Midbrain (tissue), 1 donor: ENCODE data around the gene PHF10.

Experiments
- DNase-seq: peaks from one replicate; lab custom pipeline; 2025; lab: John Stamatoyannopoulos, UW

The PHF10 gene

GRCh38 chr6:169723200-169723909, 945 bp downstream of the PHF10 start:
- DNase-seq = peak; percentile 68

DNA sequence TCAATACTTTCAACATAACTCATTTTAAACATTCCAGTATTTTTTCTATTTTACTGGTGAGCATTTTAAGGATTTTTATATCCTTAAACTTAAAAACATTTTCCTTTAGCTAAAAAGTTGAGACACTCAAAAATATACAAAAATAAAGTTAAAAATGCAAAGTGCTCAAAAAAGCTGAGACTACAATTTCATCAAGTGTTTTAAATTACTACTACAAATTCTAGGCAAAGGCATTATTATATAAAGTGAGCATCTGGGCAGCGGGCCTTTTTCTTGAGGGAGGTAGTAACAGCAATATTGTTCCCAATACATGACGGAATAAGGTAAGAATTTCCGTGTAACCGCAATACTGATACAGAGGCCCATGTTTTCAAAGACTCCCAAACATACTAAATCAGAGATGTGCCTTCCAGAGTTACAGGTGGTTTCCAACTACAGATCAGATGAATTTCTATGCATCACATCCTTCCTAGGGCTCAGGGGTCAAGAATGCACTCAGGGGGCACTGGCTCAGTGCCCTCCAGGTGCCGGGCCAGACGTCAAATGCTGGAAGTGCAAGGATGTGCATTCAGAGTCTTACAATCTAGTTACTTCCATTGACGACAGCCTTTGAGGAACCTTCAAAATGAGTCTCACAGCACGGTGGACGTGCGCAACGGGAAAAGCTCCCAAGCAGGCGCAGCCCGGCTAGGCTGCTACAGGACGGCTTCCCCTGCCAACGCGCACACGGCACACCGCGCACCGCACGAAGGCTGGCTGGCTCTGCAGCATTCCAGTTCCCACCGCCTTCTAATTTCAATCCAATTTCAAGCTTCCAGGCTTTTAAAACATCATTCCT, 1.7 kb downstream of the PHF10 start:
- peak; percentile 55 for DNase-seq

DNA sequence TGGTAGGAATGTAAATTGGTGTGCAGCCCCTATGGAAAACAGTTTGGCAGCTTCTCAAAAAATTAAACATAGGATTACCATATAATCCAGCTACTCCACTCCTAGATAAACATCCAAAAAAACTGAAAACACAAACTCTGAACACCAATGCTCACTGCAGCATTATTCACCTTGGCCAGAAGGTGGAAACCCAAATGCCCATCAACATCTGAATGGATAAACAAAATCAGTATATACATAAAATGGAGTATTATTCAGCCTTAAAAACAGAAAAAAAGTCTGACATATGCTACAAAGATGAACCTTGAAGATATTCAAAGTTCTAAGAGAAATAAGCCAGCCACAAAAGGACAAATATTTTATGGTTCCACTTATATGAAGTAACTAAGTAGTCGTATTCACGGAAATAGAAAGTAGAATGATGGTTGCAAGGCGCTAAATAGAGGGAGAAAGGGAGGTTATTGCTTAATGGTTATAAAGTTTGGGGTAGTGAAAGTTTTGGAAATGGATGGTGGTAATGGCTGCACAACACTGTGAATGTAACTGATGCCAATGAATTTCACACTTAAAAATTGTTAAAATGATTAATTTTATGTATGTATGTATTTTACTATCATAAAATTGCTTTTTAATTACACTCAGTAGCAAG, 4.0 kb downstream of the PHF10 start:
- DNase-seq = no peak

- DNase-seq = no peak
Measured at GRCh38 chr6:169719117-169719516, 5.2 kb downstream of the PHF10 start.

DNA sequence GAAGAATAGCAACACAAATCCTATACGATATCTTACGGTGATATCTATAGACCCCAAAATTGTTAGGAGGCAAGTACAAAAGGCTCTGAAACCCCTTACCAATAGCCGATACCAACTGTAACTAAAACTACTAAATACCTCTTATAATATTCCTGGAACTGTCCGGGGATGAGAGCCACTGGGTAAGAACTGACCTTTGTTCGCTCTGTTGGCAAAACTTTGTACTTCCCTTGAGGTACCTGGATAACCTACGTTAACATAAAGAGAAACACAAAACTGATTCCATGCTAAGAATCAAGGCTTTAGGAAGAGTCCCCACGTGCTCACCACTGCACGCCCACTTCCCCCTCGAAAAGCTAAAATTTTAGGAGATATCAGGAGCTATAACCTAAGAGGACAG, 9.7 kb downstream of the PHF10 start:
- DNase-seq = no peak

DNA sequence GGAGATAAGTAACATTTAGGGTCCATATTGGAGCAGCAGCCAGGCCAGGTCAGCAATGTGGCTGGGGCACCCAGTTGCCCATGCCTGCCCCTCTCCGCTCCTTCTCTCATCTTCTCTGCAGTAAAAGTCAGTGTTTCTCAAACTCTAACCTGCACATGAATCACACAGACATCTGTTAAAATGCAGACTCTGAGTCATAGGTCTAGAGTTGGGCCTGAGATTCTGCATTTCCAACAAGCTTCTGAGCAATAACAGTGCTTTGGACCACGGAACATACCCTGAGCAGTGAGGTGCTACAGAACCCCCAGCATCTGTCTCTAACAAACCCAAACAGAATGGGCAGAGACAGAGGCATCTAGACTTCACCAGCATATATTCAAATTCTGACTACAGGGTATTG, 10.1 kb downstream of the PHF10 start:
- no peak for DNase-seq

GRCh38 chr6:169710009-169710408, 14.3 kb downstream of the PHF10 start:
- DNase-seq = no peak

DNA sequence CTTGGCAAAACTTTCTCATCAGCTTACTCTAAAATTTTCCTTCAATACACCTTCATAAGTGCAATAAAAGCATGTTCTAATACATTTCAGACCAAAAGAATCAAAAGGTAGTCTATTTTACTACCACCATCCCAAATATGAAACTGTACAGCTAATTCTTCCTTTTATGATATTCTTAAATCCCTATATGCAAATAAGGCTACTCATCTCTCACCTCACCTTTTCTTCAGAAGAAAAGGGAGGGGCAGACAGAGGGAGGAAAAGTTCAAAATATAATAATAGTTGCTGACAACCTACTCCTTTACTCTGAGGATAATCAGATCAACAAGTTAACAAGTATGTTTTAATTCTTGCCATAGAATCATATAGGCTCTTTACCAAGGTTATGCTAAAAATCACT, 15.0 kb downstream of the PHF10 start:
- DNase-seq = no peak

GRCh38 chr6:169707772-169708171, 16.5 kb downstream of the PHF10 start:
- no peak for DNase-seq

- DNase-seq = no peak
Measured at GRCh38 chr6:169702840-169703246, 21.5 kb downstream of the PHF10 start.

DNA sequence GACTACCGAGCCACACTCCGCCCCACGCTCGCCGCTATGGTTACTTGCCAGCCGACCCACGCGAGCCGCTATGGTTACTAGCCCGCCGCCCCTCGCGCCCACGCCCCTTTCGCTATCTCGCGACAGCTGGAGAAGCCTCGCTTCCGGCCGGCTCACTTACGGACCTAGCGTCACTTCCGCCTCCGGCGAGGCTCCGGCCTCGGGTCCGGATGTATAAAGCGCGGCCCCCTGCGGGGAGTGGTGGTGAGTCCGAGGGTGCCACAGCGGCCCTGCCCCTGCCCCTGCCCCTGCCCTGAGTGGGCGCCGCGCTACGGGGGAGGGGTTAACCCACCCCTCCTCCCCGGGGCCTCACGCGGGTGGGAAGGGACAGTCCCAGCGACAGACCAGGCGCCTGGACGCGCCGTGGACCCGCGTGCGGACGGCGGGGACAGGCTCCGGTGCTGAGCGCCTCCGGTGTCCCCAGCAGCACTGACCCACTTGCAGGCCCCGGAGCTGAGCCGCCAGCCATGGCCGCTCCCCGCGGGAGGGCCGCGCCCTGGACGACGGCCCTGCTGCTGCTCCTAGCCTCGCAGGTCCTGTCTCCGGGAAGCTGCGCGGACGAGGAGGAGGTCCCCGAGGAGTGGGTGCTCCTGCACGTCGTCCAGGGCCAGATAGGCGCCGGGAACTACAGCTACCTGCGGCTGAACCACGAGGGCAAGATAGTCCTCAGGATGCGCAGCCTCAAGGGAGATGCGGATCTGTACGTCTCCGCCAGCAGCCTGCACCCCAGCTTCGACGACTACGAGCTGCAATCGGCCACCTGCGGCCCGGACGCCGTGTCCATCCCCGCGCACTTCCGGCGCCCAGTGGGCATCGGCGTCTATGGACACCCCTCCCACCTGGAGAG, 22.1 kb downstream of the PHF10 start, which contains the start of the genes C6orf120 and WDR27:
Gene C6orf120, plus strand, starts transcription at position 173 of the 886 bp plus-strand sequence. Its CDS starts 334 bp downstream, at position 507.
Gene WDR27, minus strand, starts transcription at position 76 of the 886 bp plus-strand sequence. CDS start 13,024 bp downstream, outside the sequence.
- peak; percentile 93 for DNase-seq

DNA sequence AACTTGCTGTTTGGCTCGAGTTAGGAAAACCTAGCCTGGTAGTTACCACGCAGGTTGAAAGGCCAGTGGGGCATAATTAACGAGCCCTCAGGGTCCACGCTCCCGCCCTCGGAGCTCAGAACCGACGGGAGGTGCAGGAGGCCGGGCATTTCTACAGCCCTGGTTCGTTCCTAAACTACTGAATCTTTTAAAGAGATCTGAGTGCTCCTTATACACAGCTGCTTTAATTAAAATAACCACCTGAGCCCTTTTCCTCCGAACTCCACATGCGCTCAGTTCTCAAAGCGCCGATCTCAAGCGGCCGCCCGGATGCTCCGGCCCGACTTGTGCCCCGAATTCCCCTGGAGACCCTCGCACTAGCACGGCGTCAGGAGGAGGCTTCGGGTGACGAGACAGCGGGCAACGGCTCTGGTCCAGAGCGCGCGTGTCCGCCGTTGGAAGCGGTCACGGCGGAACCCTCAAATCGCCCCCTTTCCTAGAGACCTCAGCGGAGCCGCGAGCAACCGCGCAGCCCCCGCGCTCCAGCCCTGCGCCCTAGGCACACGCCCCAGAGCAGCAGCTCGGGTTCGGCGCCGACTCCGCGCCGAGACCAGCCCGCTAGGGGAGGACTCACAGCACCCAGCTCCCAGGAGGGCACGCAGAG, 22.9 kb downstream of the PHF10 start:
- DNase-seq = peak; percentile 60

DNA sequence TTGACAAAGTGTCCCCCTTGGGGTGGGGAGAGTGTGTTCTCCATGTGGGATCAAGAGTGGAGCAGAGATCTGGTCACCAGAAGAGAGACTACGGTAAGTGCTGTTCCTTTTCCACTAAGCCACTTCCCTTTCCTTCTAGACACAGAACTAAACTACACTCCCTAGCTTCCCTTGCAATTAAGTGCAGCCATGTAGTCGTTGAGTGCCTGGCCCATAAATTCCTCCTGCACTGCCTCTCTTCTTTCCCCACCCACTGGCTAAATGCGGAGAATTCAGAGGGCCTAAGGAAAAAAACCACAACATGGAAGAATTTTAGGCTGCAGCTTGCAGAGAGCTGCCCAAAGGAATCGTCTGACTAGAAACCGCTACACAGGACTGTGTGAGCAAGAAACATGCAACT, 24.0 kb downstream of the PHF10 start:
- DNase-seq = no peak

DNA sequence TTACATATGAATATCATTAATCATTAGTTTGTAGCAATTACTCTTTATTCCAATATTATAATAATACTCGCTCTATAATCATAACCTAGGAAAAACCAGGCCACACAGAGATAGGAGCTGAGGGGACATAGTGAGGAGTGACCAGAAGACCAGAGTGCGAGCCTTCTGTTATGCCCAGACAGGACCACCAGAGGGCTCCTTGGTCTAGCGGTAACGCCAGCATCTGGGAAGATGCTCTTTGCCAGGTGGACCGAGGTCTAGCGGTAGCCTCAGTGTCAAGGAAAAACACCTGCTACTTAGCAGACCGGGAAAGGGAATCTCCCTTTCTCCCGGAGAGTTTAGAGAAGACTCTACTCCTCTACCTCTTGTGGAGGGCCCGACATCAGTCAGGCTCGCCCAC, 27.2 kb downstream of the PHF10 start:
- DNase-seq = peak; percentile 2

DNA sequence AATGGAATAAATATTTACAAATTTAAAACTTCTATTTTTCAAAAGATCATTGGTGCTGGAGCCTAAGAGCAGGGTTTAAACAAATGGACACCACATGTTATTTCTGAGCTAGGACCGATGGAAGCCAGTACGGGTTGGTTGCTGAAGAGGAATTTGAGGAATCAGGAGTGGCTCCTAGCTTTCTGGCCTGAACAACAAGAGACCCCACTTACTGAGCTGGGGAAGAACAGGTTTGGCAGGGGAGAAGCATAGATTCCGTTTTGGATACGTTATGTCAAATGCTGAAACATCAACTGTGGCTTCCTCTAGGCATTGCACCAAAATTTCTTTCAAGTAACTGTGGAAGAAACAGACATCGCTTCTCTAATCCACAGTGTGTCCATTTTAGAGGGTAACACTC, 29.2 kb downstream of the PHF10 start:
- no peak for DNase-seq

GRCh38 chr6:169692516-169692915, 31.8 kb downstream of the PHF10 start:
- no peak for DNase-seq

GRCh38 chr6:169691260-169691659, 33.0 kb downstream of the PHF10 start:
- DNase-seq = no peak

DNA sequence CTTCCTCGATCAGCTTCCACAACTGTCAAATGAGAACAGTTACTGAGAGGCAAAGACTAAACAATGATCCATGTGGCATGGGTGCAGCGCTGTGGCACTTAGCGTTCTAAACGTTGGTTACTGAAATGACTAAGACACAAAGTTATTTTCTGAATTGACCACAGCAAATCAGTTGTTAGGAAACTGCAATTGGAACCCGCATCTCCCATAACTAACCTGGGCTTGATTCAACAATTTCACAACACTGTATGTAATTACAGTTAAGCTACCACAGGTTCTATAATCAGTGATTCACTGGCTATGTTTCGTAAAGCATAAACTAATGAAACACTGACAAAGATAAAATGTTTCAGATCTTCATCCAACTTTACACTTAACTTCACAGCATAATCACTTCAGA, 35.0 kb downstream of the PHF10 start:
- no peak for DNase-seq

- no peak for DNase-seq
Measured at GRCh38 chr6:169685860-169686259, 38.4 kb downstream of the PHF10 start.

DNA sequence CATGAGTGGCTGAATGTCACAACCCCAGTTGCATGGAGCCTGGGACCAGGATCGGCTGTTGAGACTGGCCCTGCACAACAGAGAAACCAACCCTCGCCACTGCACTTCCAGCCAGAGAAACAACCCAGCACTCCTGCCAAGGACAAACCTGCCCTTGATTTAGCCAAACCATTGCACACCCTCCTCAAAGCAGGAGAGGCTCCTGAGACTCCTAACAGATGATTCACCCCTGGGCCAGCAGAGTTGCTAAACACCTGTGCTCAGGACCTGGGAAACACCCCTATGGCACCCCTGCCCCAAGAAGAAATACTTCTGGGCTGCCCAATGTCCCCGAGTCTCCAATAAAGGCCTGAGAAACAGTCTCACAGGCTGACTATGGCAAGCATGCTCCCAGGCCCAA, 40.2 kb downstream of the PHF10 start:
- DNase-seq = no peak

DNA sequence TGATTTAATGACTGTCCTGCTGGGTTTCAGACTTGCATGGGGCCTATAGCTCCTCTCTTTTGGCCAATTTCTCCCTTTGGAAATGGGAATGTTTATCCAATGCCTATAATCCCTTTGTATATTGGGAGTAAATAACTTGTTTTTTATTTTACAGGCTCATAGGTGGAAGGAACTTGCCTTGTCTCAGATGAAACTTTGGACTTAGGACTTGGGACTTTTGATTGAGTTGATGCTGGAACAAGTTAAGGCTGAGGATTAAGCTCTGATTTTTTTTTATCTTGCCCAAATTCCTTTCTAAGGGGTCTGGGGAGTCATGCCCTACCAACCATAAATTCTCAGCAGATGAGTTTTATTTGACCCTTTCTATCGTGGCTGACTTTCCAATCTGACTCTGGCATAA, 46.0 kb downstream of the PHF10 start:
- DNase-seq = no peak
